Panc1 (cell line): ENCODE results near the gene CALCB.

Experiments used
- CTCF ChIP-seq: fragments of 450-650 bp; IDR thresholded peaks from 2 replicates; pipeline ENCODE4 v1.5.1; 2017; ENCODE audit warnings: mild to moderate bottlenecking
- POLR2AphosphoS5 ChIP-seq: IDR thresholded peaks from 2 replicates; pipeline ENCODE4 v1.6.1; 2012; ENCODE audit warnings: mild to moderate bottlenecking, low read depth, low read length, moderate library complexity
- REST ChIP-seq, 2 experiments: IDR thresholded peaks; 2 replicates each; pipeline ENCODE4 v1.6.1; 2011 to 2012; ENCODE audit warnings: low read depth in 2 of 2, control low read depth in 1 of 2, low read length in 1 of 2, mild to moderate bottlenecking in 1 of 2, moderate library complexity in 1 of 2; ENCODE audit not compliant: insufficient read depth in 1 of 2
- TCF7L2 ChIP-seq: IDR thresholded peaks from 2 replicates; pipeline ENCODE4 v1.6.1; 2011; ENCODE audit warnings: mild to moderate bottlenecking, low read depth, low read length, inconsistent platforms

- TF ChIP-seq REST (IDR thresholded peaks at IDR 0.05; ENCODE audit: insufficient read depth in 1 of 2, low read depth in 2 of 2, low read length in 1 of 2) (no peak), CTCF (no peak), TCF7L2 (no peak), POLR2AphosphoS5 (no peak)
Measured at GRCh38 chr11:15124528-15124927, 51.1 kb downstream of the CALCB start.
